GM19372 (cell line): ENCODE measurements around the gene ORC3.
"Not testable (repeated sequence)": the region's sequence is repeated elsewhere in the genome, so short reads cannot be mapped to it uniquely, and the experiment has no call there.

Source experiments
- ATAC-seq: cut with Tn5 transposase; IDR thresholded peaks from one replicate; pipeline ENCODE4 v1.9.1; 2021; ENCODE audit warnings: mild to moderate bottlenecking, low read depth, moderate library complexity; ENCODE audit not compliant: unreplicated experiment

The ORC3 gene

DNA sequence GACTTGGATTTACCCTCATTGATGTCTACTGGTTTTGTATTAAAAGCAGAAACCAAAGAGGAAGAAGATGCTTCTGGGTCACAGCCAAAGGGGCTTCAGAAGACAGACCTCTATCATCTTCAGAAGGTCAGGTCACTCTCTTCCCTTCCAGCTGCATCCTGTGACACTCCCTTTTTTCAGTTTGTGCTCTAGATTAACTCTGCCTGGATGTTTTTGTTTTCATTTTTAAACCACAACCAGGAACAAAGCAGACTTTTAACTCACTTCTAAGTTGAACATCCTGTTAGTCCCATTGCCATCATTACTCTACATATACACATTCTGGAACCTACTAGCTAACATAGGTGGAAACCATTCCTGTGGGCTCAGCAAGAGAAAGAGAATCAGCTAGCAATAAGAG lies 66.9 kb downstream of the ORC3 start:
- peak; percentile 55 for ATAC-seq

DNA sequence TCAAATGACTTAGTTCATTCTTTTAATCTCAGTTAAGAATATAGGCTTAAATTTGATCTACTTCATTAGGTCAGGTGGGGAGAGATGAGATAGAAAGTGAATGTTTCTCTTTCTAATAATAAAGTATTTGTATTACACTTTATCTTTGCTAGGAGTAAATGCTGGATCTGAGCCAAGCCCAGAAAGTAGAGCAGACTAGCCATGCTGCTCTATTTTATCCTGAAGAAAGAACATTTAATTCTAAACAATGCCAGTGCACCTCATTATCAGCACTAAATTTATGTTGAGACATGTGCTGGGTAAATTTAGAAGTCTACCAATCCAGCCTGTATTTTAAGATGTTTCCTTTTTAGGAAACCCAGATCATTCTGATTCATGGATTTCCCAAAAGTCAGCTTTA lies 68.6 kb downstream of the ORC3 start:
- no peak for ATAC-seq

DNA sequence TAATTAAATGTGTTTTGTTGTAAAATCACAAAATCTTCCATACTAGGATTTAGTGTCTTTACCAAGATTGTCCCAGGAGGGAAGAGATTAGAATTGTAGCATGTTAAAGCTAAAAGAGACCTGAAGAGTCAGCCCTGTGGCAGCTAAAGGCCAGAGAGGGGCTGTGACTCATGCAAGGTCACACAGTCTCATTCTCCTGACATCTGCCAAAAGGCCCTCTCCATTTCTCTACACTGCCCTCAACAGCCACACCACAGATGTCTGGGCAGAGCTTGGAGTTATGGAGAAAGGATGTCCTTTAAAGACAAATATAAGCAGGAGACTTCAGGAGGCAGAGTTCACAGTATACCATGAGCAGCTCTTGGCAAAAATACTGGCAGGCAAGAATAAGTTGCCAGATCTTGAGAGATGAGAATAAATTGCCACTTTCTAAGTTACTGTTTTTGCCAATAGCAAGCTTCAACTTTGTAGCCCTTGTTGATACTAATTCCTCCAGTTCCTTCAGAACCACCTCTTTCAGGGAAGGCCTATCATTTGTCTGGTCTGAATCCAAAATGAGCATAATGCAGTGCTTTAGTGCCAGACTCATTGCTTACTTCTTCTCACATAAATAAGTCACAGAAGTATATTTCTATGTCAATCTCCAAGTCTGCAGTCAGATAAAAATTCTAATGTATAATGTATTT lies 70.4 kb downstream of the ORC3 start:
- no peak for ATAC-seq

DNA sequence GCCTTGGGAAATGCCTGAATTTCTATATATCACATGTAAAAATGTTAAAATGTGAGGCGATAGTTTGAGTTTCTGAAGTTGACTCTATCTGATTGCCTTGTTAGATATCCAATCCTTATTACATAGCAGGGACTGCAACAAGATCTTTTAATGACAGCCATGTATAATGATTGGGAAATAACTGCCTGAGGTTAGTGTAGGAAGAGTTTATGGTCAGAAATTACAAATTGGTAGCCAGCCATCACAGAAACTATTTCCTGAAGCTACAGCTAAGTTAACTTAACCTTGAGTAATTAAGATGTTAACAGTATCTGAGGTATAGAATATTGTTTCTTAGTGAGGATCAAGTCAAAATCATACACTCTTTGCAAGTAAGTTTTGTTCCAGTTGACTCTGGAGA lies 71.1 kb downstream of the ORC3 start:
- no peak for ATAC-seq

DNA sequence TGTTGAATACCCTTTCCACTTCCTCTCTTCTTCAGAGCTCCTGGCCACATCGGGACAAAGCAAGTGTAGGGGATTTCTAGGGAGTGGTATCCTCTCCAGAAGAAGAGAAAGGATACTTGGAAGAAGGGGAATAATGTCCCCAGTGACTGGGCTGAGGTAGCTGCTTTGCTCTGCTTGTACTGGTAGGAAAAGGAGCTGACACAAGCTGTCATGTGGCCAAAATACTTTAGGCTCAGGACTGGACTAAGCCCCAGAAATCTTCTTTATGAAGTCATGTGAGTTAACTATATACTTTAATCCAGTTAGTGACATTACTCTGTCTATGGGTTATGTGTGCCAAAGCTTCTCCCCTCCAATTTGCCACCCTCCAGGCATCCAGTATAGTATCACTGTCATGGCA lies 71.6 kb downstream of the ORC3 start:
- no peak for ATAC-seq

DNA sequence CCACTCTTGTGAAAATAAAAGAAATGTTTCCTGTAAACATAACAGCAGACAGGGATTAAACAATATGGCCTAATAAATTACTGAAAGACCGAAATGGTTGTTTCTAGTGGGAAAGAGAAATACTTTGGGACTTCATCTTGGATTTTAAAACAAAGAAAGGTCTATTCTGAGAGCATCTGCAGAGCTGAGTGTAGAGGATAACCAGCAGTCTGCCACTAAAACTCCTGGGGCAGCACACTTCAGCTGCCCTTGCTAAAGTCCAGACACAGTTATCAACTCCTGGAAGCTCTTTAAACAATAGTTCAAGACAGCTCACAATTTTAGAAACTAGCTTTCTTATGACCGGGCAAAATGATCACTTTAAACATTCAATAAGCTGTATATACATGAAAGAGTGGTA lies 73.5 kb downstream of the ORC3 start:
- no peak for ATAC-seq

DNA sequence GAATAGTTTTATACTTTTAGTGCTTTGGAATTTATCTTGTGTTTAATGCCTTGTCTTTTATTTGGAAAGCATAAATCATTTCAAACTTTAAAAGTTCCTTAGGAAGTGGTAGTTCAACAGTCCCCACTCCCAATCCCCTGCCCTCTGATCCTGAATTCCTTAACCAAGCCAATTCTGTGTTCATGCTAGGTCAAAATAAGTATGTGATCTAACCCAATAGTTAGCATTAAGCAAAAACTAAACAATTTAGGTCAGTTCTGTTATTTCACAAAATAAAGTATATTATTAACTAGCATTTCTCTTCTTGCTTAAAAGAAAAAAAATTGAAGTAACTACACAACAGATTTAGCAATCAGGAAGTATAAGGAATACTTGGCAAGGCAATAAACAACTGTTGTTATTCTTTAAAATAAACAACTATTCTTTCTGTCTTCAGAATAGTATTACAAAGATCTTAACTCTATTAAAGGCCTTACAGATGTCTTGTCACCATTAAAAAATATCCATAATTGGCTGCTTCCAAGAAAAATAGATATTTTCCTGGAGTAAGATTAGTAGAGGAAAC lies 75.1 kb downstream of the ORC3 start:
- ATAC-seq = no peak

DNA sequence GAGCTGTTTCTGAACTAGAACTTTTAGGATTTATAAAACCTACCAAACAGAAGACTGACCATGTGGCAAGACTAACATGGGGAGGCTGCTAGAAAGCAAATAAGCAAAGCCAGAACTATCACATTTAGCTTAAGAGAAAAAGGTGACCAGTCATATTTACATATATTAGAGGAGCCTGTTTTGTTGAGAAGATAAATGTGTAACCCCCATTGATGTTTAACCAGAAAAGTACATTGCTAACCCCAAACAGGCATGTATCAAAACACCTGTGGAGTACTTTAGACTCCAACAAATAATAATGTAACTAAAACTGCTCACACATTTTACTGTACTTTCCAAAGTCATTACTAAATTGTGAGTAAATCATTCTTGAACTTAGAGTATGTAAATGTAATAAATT lies 77.1 kb downstream of the ORC3 start:
- no peak for ATAC-seq

DNA sequence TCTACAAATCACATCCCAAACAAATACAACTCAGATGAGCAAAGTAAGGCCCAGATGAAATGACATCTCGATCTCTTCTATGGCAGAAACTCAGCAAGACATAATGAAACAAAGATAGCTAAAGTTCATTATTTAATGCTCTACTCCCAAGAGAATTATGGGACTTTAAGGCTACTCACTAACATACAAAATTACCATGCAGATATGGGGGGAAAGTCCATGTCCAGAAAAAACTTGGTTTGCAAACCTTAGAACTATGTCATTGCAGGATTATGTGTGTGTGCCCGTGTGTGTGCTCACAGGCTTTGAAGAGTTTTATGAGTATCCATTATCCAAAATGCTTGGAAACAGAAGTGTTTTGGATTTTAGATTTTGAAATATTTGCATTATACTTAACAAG lies 78.1 kb downstream of the ORC3 start:
- no peak for ATAC-seq

DNA sequence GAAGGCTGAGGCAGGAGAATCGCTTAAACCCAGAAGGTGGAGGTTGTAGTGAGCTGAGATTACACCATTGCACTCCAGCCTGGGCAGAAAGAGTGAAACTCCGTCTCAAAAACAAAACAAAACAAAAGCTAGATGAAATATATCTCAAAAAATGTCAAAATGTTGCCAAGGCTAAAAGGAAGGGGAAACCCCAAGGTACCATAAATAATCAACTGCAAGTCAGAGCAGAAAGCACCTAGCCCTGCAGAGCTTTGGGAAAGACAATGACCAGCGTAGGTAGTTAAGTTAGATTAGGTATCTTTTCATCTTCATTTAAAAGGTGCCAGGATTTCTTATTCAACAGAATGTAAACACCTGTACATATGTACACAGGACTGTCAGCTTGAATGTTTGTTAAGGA lies 79.1 kb downstream of the ORC3 start:
- no peak for ATAC-seq

DNA sequence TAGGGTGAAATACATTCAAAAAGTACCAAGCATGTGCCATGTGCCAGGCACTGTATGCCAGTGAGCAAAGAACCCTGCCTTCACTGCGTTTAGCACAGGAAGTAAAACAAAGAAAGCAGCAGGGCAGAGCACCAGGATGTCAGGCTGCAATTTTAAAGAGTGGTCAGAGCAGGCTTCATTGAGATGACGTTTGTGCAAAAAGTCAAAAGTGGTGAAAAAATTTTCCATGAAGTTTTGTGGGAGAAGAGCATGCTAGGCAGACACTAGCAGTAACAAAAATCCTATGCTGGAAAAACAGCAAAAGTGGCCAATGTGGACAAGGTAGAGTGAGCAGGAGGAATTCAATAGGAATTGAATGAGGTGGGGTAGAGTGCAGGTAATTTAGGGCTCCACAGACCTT lies 80.8 kb downstream of the ORC3 start:
- no peak for ATAC-seq

DNA sequence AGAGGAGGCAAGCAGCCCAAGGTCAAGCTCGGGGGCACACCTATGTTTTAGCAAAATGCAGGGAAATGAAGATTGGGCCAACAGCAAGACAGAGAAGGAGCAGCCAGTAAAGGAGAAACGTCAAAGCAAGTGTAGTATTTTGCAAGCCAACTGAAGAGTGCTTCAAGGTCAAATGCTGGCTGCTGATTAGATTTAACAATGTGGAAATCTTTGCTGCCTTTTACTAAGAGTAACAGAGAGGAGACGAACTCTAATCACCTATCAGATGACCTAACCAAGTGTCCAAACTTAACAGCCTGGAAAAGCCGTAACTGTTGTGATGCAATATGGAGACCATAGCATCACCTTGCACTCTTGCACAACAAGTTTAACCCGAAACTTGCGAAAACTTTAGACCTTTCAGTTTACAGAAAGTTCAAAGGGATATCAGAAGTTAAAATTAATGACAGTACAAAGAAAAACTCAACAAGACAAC lies 81.7 kb downstream of the ORC3 start:
- ATAC-seq = no peak

DNA sequence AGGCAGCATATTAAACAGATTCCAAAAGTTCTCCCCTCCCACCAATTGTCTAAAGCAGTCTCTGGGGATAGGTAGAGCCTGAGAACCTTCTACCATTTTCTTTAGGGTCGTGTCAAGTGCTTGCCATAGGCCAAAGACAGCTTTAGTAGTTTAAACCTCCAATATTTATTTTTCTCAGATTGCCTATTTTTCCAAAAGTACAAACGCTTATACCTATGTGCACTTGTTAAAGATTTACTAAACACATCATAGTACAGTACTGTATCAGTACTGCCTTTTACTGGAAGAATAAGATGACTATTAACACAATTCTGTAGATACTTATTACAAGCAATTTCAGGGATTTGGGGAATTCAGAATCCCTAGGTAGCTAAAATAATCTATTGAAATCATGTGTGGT lies 82.7 kb downstream of the ORC3 start:
- no peak for ATAC-seq

DNA sequence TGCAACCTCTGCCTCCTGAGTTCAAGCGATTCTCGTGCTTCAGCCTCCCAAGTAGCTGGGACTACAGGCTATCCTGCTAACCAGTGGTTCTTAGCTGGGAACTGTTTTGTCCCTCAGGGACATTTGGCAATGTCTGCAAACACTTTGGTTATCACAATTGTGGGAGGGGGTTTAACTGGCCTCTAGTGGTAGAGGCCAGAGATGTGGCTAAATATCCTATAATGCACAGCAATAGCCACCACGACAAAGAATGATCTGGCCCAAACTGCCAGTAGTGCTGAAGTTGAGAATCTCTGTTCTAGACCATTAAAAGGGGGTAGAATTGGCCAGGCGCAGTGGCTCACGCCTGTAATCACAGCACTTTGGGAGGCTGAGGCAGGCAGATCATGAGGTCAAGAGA lies 83.3 kb downstream of the ORC3 start:
- no peak for ATAC-seq

DNA sequence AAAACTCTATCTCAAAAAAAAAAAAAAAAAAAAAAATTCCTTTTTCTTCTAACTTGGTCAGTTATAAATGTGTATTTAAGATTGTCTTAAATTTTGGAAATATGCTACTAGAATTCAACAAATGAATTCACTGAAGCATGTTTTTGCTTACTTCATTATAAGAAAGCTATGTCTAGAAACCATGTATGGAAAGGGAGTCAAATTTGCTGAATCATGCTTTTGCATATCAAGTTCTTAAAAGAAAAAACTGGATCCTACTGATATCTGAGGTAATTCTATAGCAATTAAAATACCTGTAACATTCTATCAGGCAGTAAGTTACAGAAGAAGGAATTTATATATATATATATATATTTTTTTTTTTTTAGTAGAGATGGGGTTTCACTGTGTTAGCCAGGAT lies 84.4 kb downstream of the ORC3 start:
- ATAC-seq = no peak

DNA sequence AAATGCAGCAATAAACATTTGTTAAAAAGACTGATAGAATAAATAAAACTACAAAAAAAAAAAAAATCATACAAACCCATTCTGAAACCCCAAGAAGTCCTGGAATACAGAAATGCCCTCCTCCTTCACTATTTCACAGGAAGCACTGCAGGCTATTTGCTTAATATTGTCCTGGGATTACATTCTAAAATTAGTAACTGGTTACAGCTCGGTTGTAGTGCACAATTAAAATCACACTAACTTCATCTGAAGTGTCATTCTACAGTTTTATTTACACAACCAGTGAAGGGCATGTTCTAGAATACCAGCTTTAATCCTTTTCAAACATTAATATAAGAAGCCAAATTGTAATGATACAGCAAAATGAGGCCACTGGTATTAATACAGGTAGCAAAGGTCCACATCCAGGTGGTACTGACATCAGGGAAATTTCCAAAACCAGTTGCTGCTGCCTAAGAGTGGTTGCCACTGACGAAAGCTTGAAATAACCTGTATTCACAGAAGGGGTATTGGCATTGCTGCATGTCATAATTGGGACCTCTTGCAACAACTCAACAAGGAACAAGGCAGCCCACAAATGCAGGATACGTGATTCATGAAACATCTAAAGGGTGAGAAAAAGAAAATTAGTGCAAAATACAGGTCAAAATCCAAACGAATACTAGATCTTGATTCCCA lies 85.2 kb downstream of the ORC3 start:
- ATAC-seq = no peak

DNA sequence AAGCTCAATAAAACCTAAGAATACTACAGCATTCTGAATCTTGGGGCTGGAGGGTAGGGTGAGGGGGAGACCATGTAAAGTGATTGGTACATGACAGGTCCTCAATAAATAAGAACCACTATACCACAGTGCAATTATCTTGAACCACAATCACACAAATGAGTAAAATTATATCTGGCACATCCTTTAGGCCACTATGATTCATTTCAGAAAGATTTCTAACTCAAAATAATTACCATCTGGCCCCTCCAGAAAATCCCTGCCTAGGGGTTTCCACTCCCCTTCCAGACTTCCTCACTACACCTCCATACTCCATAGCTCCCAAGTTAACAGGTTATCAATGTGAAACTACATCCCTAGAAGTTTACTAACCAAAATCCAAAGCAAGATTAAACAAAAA lies 92.4 kb downstream of the ORC3 start:
- ATAC-seq = no peak

DNA sequence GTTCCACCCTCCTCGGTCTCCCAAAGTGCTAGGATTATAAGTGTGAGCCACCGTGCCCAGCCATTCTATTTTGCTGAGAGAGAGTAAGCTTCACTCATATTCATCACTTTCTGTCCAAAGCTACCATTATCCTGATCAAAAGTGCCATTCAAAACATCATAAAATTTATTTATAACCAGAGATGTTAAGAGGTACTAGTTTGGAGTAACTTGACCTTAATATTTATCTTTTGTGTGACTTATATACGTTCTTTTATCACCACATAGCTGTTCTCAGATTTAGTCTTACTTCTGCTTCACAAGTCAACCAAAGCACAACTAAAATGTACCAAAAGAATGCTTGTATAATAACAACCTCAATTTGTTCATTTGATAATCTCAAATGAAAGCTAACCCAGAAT lies 94.0 kb downstream of the ORC3 start:
- ATAC-seq = no peak

DNA sequence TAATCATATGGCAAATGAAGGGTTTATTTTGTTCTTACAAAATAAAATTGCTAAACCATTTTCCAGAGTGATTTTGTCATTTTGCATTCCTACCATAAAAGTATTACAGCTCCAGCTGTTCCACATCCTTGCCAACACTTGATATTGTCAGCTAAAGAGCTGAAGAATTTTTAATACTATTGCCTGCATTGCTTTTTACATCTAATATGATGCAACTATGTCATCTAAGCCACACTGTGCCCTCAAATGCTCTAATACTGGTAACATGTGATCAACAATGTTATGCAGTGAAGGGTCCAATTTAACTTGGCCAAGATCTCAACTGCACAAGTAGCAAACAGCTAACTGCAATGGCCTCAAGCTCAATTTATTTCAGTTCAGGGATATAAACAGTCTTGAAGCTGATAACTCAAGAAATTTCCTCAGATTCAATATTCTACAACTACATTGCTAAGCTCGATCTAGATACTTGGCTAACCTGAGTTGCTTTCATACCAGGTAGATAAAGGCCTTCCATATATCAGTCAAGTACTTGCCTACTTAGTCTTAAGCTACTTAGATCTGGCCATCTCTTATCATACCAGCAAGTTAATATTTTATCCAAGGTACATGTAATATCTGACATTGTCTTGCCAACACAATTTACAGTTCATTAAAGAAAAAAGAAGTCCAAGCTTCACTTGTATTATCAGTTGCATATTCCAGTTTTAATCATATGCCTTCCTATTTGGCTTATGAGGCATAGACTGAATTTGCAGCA lies 95.1 kb downstream of the ORC3 start:
- ATAC-seq = no peak

DNA sequence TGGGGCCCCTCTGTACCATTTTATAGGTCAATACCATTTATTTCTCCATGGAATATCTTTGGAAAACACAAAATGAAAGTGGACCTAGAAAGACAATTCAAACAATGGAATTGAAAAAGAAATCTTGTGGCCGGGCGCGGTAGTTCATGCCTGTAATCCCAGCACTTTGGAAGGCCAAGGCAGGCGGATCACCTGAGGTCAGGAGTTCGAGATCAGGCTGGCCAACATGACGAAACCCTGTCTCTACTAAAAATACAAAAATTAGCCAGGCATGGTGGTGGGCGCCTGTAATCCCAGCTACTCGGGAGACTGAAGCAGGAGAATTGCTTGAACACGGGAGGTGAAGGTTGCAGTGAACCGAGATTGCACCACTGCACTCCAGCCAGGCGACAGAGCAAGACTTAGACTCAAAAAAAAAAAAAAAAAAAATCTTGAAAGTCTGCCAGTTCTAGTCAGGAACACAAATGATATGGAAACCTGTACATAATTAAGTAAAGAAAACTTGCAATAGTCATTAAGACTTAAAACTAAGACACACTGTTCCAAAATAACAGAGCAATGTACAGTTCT lies 96.8 kb downstream of the ORC3 start:
- ATAC-seq = not testable (repeated sequence)

DNA sequence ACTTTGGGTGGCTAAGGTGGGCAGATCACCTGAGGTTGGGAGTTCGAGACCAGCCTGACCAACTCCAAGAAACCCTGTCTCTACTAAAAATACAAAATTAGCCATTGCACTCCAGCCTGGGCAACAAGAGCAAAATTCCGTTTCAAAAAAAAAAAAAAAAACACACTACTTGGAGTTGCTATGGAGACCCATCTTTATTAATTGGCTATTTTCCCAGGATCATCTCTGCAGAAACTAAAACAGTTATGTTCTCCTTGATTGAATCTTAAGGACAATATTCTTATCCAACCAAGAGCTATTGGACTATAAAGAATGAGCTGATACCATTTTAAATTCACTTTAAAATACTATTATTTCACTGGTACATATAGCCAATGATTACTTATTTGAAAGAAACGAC lies 97.4 kb downstream of the ORC3 start:
- no peak for ATAC-seq
